Thyroid gland (tissue), 4 donors: ENCODE data around the gene COL18A1. TPM values are rescaled to one million over a fixed set of nuclear protein-coding genes. Genes with fewer than 3 reads are reported as not detected.
A peak's percentile ranks its signal among the peaks of the same experiment; 100 is the strongest.

ENCODE experiments used
- DNase-seq, 2 donors: peaks; one replicate each; pipeline ENCODE4 v3.0.0-alpha.2; 2019
- H3K27ac ChIP-seq, 3 donors: fragments of 200-600 bp; sonication (generic); 1 replicate in 2 of 3; 2 replicates in 1 of 3; pipeline ENCODE4 v1.5.1; 2016 to 2019; ENCODE audit warnings: mild to moderate bottlenecking in 1 of 3, moderate library complexity in 1 of 3
- H3K27me3 ChIP-seq: fragments of 200-600 bp; sonication (generic); one replicate; pipeline ENCODE4 v1.5.1; 2019
- H3K36me3 ChIP-seq, 2 donors: fragments of 200-600 bp; sonication (generic); one replicate each; pipeline ENCODE4 v1.5.1; 2016 to 2019
- H3K4me1 ChIP-seq, 2 donors: fragments of 200-600 bp; sonication (generic); one replicate each; pipeline ENCODE4 v1.5.1; 2017 to 2019
- H3K4me3 ChIP-seq, 3 donors: fragments of 200-600 bp; sonication (generic); replicated peaks in 1 of 3; 1 replicate in 2 of 3; 2 replicates in 1 of 3; pipeline ENCODE4 v1.5.1; 2016; ENCODE audit warnings: mild to moderate bottlenecking in 1 of 3
- H3K9me3 ChIP-seq: fragments of 200-600 bp; sonication (generic); one replicate; pipeline ENCODE4 v1.5.1; 2017
- POLR2A ChIP-seq, 2 donors: fragments of 450-650 bp; IDR thresholded peaks; one replicate each; pipeline ENCODE4 v1.6.1; 2017; ENCODE audit warnings: antibody characterized with exemption in 2 of 2, mild to moderate bottlenecking in 2 of 2, moderate library complexity in 1 of 2
- WGBS, 2 donors: methylation state at CpG; one replicate each; pipeline ENCODE4 v1.1.5; 2017; 5-methylcytosine and 5-hydroxymethylcytosine counted together
- intact Hi-C: fragments of 100-400 bp; cut with DNase I; formaldehyde crosslinking; loops from one replicate; pipeline ENCODE4 v1.15.1; 2023
- total RNA-seq, 4 donors: library from RNA; depleted of rRNA; stranded (reverse); fragments of >200 nt; gene quantifications; one replicate each; pipeline ENCODE4 v1.2.3, GENCODE V29; 2016
- TF ChIP-seq, protein P1 (sequence below), 6 experiments: fragments of 200-600 bp in 3 of 6; fragments of 450-650 bp in 3 of 6; sonication (generic) in 3 of 6; IDR thresholded peaks; one replicate each; pipeline ENCODE4 v1.5.1; 2016 to 2019; ENCODE audit warnings: antibody characterized with exemption in 6 of 6, mild to moderate bottlenecking in 2 of 6, inconsistent platforms in 1 of 6, moderate library complexity in 1 of 6

Gene COL18A1
- total RNA-seq, 4 donors from 2014 or later = 105 to 264 (median 238) TPM

DNA sequence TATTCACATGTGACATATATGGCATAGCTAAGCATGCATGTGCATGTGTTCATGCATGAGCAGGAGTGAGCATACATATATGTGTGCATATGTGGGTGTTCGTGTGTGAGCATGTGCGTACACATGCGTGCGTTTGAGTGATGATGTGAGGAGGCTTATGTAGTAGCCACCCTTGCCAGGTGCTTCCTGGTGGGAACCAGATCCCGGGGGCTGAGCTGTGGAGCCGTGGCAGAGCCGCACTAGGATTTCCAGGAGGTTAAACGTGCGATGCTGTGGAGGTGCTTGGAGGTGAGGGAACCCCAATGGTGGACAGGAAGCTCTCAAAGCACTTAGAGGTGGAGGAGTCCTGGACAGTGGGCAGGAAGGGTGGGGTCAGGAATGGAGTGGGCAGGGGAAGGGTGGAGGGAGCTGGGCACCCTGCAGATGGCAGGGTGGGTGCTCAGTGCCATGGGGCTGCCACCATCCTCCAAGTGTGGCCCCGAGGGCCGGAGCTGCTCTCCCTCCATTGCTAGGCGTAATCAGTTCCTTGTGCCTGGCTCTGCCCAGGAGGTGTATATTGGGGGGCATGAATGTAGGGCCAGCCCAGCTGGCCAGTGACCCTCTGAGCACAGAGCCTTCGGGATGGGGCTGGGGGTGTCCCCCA is 48.5 kb downstream of the COL18A1 start:
- no peak for DNase-seq
- peaks cover 0 to 8% of the 10 kb centered on the region in 2 donors for H3K4me1 ChIP-seq
- 79 to 92% methylated on average over 11 to 13 of the region's 13 CpGs for whole genome bisulfite sequencing, 2 donors

DNA sequence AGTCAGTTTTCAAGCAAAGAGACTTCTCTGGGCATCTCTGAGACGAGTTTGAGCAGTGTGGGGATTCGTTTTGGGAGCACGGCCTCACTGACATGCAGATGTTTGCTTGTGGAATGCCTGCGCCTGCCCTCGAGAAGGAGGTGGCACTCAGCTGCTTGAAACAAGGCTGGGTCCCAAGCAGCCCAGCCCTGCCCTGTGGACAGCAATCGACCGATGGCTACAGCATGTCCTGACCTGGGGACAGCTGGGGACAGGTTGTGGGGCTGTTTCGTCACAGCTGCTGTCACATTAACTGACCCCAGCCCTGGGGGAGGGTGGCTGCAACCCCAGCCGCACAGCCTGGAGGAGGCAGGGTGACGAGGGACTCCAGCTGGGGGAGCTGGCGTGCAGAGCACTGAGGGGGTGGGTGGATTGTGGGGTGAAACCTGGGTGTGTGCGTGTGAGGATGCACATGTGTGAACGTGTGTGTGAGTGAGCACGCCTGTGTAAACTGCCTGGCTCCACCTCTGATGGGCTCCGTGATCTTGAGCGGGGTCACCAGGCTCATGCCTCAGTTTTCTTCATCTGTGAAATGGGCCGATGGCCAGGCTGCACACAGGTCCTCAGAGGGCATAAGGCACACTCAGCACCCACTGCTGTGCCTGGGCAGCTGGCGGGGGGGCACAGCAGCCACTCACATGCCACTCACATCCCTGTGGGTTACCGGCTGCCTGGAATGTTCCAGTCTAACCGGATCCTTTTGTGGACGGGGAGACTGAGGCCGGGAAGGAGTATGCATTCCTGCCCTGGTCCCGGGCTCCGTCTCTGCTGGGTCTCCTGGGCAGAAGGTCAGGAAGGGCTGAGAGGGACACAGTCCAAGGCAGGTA is 49.3 kb downstream of the COL18A1 start:
- no peak for TF ChIP-seq POLR2A (IDR thresholded peaks at IDR 0.05)
- TF ChIP-seq, protein P1, sequence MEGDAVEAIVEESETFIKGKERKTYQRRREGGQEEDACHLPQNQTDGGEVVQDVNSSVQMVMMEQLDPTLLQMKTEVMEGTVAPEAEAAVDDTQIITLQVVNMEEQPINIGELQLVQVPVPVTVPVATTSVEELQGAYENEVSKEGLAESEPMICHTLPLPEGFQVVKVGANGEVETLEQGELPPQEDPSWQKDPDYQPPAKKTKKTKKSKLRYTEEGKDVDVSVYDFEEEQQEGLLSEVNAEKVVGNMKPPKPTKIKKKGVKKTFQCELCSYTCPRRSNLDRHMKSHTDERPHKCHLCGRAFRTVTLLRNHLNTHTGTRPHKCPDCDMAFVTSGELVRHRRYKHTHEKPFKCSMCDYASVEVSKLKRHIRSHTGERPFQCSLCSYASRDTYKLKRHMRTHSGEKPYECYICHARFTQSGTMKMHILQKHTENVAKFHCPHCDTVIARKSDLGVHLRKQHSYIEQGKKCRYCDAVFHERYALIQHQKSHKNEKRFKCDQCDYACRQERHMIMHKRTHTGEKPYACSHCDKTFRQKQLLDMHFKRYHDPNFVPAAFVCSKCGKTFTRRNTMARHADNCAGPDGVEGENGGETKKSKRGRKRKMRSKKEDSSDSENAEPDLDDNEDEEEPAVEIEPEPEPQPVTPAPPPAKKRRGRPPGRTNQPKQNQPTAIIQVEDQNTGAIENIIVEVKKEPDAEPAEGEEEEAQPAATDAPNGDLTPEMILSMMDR (IDR thresholded peaks at IDR 0.05) = no peak
- intact Hi-C loops = no loop called here
- Histone ChIP-seq H3K27me3 (no peaks in the 10 kb centered on the region), H3K4me1 (peaks cover 0 to 8% of the 10 kb centered on the region in 2 donors), H3K27ac (no peak overlapping the region), H3K9me3 (no peaks in the 10 kb centered on the region), H3K4me3 (no peak overlapping the region), H3K36me3 (no peaks in the 10 kb centered on the region)
- no peak for DNase-seq
- whole genome bisulfite sequencing, 2 donors = 72 to 80% methylated on average over 18 to 22 of the region's 24 CpGs

More for the DNA sequence above, 48.5 kb downstream of the COL18A1 start:
- Histone ChIP-seq H3K4me3 (no peak overlapping the region), H3K27me3 (no peaks in the 10 kb centered on the region), H3K9me3 (no peaks in the 10 kb centered on the region), H3K27ac (no peak overlapping the region), H3K36me3 (no peaks in the 10 kb centered on the region)
- TF ChIP-seq POLR2A (IDR thresholded peaks at IDR 0.05) = no peak
- TF ChIP-seq, protein P1 (IDR thresholded peaks at IDR 0.05) = no peak
- intact Hi-C loops = no loop called here

DNA sequence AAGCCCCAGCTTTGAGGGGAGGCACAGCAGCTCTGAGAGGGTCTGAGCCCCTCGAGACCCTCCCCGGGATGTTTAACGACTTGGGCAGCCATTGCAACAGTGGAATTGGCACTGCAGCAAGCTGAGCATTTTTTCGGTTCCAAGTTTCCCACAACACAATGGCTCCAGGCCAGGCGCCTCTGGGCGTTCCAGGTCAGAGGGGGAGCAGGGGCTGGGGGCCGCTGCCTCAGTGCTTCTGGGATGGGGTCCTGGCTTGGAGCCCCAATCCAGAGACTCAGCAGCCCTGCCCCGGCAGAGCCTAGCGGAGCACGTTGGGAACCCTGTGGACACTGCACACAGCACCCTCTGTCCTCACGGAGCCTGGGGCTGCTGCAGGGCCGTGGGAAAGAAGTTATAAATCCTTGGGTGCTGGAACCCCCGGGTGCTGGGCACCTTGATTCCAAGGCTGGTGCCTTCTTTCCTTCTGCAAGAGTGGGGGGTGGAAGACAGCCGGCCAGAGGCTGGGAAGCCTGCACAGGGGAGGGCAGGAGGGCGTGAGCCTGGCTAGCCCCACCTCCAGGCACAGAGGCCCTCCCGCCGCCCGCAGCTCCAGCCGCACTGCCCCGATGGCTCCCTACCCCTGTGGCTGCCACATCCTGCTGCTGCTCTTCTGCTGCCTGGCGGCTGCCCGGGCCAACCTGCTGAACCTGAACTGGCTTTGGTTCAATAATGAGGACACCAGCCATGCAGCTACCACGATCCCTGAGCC is 50.1 kb downstream of the COL18A1 start:
- H3K4me3 ChIP-seq = no peak overlapping the region
- peaks cover 0 to 8% of the 10 kb centered on the region in 2 donors for H3K4me1 ChIP-seq
- intact Hi-C loops = no loop called here
- H3K9me3 ChIP-seq = no peaks in the 10 kb centered on the region
- H3K36me3 ChIP-seq = no peaks in the 10 kb centered on the region
- H3K27me3 ChIP-seq = no peaks in the 10 kb centered on the region
- H3K27ac ChIP-seq = no peak overlapping the region
- WGBS, 2 donors = 55% methylated on average over 13 of the region's 23 CpGs; no CpG with 5 or more reads in 1 of the 2 donors
- DNase-seq = peak in 1 of 2 donors; percentile 49
- no peak for TF ChIP-seq POLR2A (IDR thresholded peaks at IDR 0.05)
- TF ChIP-seq, protein P1 (IDR thresholded peaks at IDR 0.05) = no peak

DNA sequence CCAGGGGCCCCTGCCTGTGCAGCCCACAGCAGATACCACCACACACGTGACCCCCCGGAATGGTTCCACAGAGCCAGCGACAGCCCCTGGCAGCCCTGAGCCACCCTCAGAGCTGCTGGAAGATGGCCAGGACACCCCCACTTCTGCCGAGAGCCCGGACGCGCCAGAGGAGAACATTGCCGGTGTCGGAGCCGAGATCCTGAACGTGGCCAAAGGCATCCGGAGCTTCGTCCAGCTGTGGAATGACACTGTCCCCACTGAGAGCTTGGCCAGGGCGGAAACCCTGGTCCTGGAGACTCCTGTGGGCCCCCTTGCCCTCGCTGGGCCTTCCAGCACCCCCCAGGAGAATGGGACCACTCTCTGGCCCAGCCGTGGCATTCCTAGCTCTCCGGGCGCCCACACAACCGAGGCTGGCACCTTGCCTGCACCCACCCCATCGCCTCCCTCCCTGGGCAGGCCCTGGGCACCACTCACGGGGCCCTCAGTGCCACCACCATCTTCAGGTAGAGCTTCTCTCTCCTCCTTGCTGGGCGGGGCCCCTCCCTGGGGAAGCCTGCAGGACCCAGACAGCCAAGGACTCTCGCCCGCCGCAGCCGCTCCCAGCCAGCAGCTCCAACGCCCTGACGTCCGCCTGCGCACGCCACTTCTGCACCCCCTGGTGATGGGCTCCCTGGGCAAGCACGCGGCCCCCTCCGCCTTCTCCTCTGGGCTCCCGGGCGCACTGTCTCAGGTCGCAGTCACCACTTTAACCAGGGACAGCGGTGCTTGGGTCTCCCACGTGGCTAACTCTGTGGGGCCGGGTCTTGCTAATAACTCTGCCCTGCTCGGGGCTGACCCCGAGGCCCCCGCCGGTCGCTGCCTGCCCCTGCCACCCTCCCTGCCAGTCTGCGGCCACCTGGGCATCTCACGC is 51.0 kb downstream of the COL18A1 start:
- intact Hi-C loops = no loop called here
- no peaks in the 10 kb centered on the region for H3K36me3 ChIP-seq
- no peak for DNase-seq
- H3K4me3 ChIP-seq = no peak overlapping the region
- no peaks in the 10 kb centered on the region for H3K27me3 ChIP-seq
- 85 to 91% methylated on average over 18 to 34 of the region's 47 CpGs for WGBS, 2 donors
- H3K27ac ChIP-seq = no peak overlapping the region
- no peaks in the 10 kb centered on the region for H3K9me3 ChIP-seq
- H3K4me1 ChIP-seq = peaks cover 0 to 8% of the 10 kb centered on the region in 2 donors
- TF ChIP-seq POLR2A (IDR thresholded peaks at IDR 0.05) = no peak
- TF ChIP-seq, protein P1 (IDR thresholded peaks at IDR 0.05) = no peak
